Measurements from ENCODE around the gene CLRN1.

The CLRN1 gene

GRCh38 chr3:150885535-150885934, 87.0 kb downstream of the CLRN1 start:
- H3K36me3 ChIP-seq (ENCODE audit: control insufficient read depth in 5 of 5, insufficient read depth in 5 of 5, low read length in 5 of 5) = no peaks in the 10 kb centered on the region
- H3K9ac ChIP-seq (ENCODE audit: low read length in 5 of 5) = no peak overlapping the region
- no peaks in the 10 kb centered on the region for H3K4me1 ChIP-seq (ENCODE audit: control insufficient read depth in 5 of 5, insufficient read depth in 5 of 5, low read length in 5 of 5)
- no peak overlapping the region for H3K4me3 ChIP-seq (ENCODE audit: low read depth in 1 of 5, low read length in 5 of 5)
- H3K27ac ChIP-seq (ENCODE audit: low read depth, low read length) = no peak overlapping the region
- peaks cover 0 to 6% (median 0%) of the 10 kb centered on the region in 5 donors for H3K27me3 ChIP-seq (ENCODE audit: control insufficient read depth in 5 of 5, insufficient read depth in 4 of 5, low read length in 5 of 5)
- no peaks in the 10 kb centered on the region for H3K9me3 ChIP-seq (ENCODE audit: control insufficient read depth in 5 of 5, low read length in 5 of 5)

- Histone ChIP-seq H3K4me3 (ENCODE audit: low read depth in 1 of 5, low read length in 5 of 5) (no peak overlapping the region), H3K4me1 (ENCODE audit: control insufficient read depth in 5 of 5, insufficient read depth in 5 of 5, low read length in 5 of 5) (peaks cover 0 to 5% (median 0%) of the 10 kb centered on the region in 5 donors), H3K36me3 (ENCODE audit: control insufficient read depth in 5 of 5, insufficient read depth in 5 of 5, low read length in 5 of 5) (no peaks in the 10 kb centered on the region), H3K27me3 (ENCODE audit: control insufficient read depth in 5 of 5, insufficient read depth in 4 of 5, low read length in 5 of 5) (peaks cover 0 to 5% (median 0%) of the 10 kb centered on the region in 5 donors), H3K9ac (ENCODE audit: low read length in 5 of 5) (no peak overlapping the region), H3K27ac (ENCODE audit: low read depth, low read length) (no peak overlapping the region), H3K9me3 (ENCODE audit: control insufficient read depth in 5 of 5, low read length in 5 of 5) (no peaks in the 10 kb centered on the region)
Measured at GRCh38 chr3:150878996-150879575, 93.4 kb downstream of the CLRN1 start.

- no peak overlapping the region for H3K9ac ChIP-seq (ENCODE audit: low read length in 5 of 5)
- no peak overlapping the region for H3K27ac ChIP-seq (ENCODE audit: low read depth, low read length)
- H3K4me3 ChIP-seq (ENCODE audit: low read depth in 1 of 5, low read length in 5 of 5) = no peak overlapping the region
Measured at GRCh38 chr3:150878290-150878689, 94.2 kb downstream of the CLRN1 start.

GRCh38 chr3:150877303-150877702, 95.2 kb downstream of the CLRN1 start:
- Histone ChIP-seq H3K4me3 (ENCODE audit: low read depth in 1 of 5, low read length in 5 of 5) (no peak overlapping the region), H3K9me3 (ENCODE audit: control insufficient read depth in 5 of 5, low read length in 5 of 5) (no peaks in the 10 kb centered on the region), H3K27me3 (ENCODE audit: control insufficient read depth in 5 of 5, insufficient read depth in 4 of 5, low read length in 5 of 5) (no peaks in the 10 kb centered on the region), H3K4me1 (ENCODE audit: control insufficient read depth in 5 of 5, insufficient read depth in 5 of 5, low read length in 5 of 5) (peaks cover 0 to 5% (median 0%) of the 10 kb centered on the region in 5 donors), H3K36me3 (ENCODE audit: control insufficient read depth in 5 of 5, insufficient read depth in 5 of 5, low read length in 5 of 5) (no peaks in the 10 kb centered on the region), H3K9ac (ENCODE audit: low read length in 5 of 5) (no peak overlapping the region), H3K27ac (ENCODE audit: low read depth, low read length) (no peak overlapping the region)

More at GRCh38 chr3:150878290-150878689, 94.2 kb downstream of the CLRN1 start:
- Histone ChIP-seq H3K27me3 (ENCODE audit: control insufficient read depth in 5 of 5, insufficient read depth in 4 of 5, low read length in 5 of 5) (no peaks in the 10 kb centered on the region), H3K9me3 (ENCODE audit: control insufficient read depth in 5 of 5, low read length in 5 of 5) (no peaks in the 10 kb centered on the region), H3K4me1 (ENCODE audit: control insufficient read depth in 5 of 5, insufficient read depth in 5 of 5, low read length in 5 of 5) (peaks cover 0 to 5% (median 0%) of the 10 kb centered on the region in 5 donors), H3K36me3 (ENCODE audit: control insufficient read depth in 5 of 5, insufficient read depth in 5 of 5, low read length in 5 of 5) (no peaks in the 10 kb centered on the region)

DNA sequence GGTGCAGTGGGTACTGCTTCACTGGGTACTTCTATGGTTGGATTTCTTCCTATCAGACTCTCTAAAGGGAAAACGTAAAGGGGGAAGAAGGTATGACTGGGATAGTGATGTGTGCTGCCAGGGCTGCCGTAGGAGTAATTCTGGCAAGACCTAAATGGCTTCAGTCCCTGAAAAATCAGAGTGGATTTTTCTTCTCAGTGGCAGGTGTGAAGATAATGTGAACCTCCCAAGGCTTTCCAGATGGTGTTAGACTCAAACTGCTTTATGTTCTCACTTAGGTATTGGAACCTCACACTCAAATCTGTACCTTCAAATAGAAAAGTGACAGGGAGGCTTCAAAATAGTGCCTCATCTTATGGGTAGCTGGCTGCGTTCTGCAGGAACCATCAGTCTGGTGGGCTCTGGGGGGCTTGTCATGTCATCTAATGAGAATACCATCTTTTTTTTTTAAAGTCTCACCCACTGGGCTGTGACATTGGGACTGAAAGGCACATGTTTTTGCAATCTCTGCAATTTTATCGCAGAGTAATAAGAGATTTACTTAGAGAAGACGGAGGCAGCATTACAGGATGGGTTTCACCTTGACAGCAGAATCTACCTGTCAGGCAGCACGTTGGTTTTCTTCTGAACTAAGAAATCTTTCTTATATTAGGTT, 95.8 kb downstream of the CLRN1 start:
- Histone ChIP-seq H3K36me3 (ENCODE audit: control insufficient read depth in 5 of 5, insufficient read depth in 5 of 5, low read length in 5 of 5) (no peaks in the 10 kb centered on the region), H3K4me3 (ENCODE audit: low read depth in 1 of 5, low read length in 5 of 5) (no peak overlapping the region), H3K9me3 (ENCODE audit: control insufficient read depth in 5 of 5, low read length in 5 of 5) (no peaks in the 10 kb centered on the region), H3K27me3 (ENCODE audit: control insufficient read depth in 5 of 5, insufficient read depth in 4 of 5, low read length in 5 of 5) (no peaks in the 10 kb centered on the region), H3K9ac (ENCODE audit: low read length in 5 of 5) (no peak overlapping the region), H3K4me1 (ENCODE audit: control insufficient read depth in 5 of 5, insufficient read depth in 5 of 5, low read length in 5 of 5) (peaks cover 0 to 5% (median 0%) of the 10 kb centered on the region in 5 donors), H3K27ac (ENCODE audit: low read depth, low read length) (no peak overlapping the region)
